Lung (tissue), 12 donors: ENCODE measurements around the gene TMEM131L. TPM values are rescaled to one million over a fixed set of nuclear protein-coding genes. Genes with fewer than 3 reads are reported as not detected.

Experiments used
- ATAC-seq: fragments of 200-7000 bp; cut with Tn5 transposase; one replicate; pipeline ENCODE4 v1.9.1; 2020; ENCODE audit warnings: moderate number of reproducible peaks; ENCODE audit not compliant: insufficient read depth, low FRiP score
- DNase-seq, 3 donors: peaks; one replicate each; pipeline ENCODE4 v3.0.0-alpha.2; 2013 to 2017
- H3K27ac ChIP-seq, 2 donors: one replicate each; pipeline ENCODE4 v1.5.1; 2013; ENCODE audit warnings: mild to moderate bottlenecking in 2 of 2, moderate library complexity in 2 of 2, control low read depth in 1 of 2, inconsistent platforms in 1 of 2, low read depth in 1 of 2, low read length in 1 of 2
- H3K27me3 ChIP-seq, 3 donors: one replicate each; pipeline ENCODE4 v1.5.1; 2013; ENCODE audit warnings: low read length in 2 of 3; ENCODE audit not compliant: control insufficient read depth in 3 of 3, insufficient read depth in 3 of 3
- H3K36me3 ChIP-seq, 4 donors: one replicate each; pipeline ENCODE4 v1.5.1; 2013; ENCODE audit warnings: low read length in 4 of 4, mild to moderate bottlenecking in 1 of 4, moderate library complexity in 1 of 4; ENCODE audit not compliant: control insufficient read depth in 4 of 4, insufficient read depth in 4 of 4
- H3K4me1 ChIP-seq, 5 donors: one replicate each; pipeline ENCODE4 v1.5.1; 2013; ENCODE audit warnings: low read length in 5 of 5, mild to moderate bottlenecking in 2 of 5, moderate library complexity in 1 of 5; ENCODE audit not compliant: control insufficient read depth in 5 of 5, insufficient read depth in 5 of 5
- H3K4me3 ChIP-seq: one replicate; pipeline ENCODE4 v1.5.1; 2013; ENCODE audit warnings: mild to moderate bottlenecking, control low read depth, moderate library complexity
- H3K9ac ChIP-seq, 2 donors: one replicate each; pipeline ENCODE4 v1.5.1; 2013; ENCODE audit warnings: low read length in 2 of 2, control low read depth in 1 of 2; ENCODE audit not compliant: insufficient read depth in 1 of 2
- H3K9me3 ChIP-seq, 4 donors: one replicate each; pipeline ENCODE4 v1.5.1; 2013; ENCODE audit warnings: low read length in 3 of 4, mild to moderate bottlenecking in 1 of 4, moderate library complexity in 1 of 4; ENCODE audit not compliant: control insufficient read depth in 4 of 4, insufficient read depth in 3 of 4
- WGBS, 2 donors: extraction: QIAGEN DNeasy Blood & Tissue Kit; methylation state at CpG; one replicate each; pipeline ENCODE4 v1.1.7; 2013; 5-methylcytosine and 5-hydroxymethylcytosine counted together
- polyA plus RNA-seq, 2 donors: library from polyadenylated mRNA; stranded (reverse); fragments of 200-250 nt; gene quantifications; one replicate each; pipeline ENCODE4 v1.2.1, GENCODE V29; 2013
- total RNA-seq, 2 donors: library from RNA; depleted of rRNA in 1 of 2; stranded (reverse); fragments of >200 nt in 1 of 2; gene quantifications; one replicate each; pipeline ENCODE4 v1.2.1, GENCODE V29; 2014 to 2021
- TF ChIP-seq, protein P1 (sequence below): IDR thresholded peaks from 2 replicates; pipeline ENCODE4 v1.5.1; 2012; ENCODE audit warnings: mild to moderate bottlenecking; ENCODE audit errors: control extremely low read depth, extremely low read depth
- donor health status: control.
- donor health status: control.
- donor health status: Bipolar disorder and iron deficiency.
- donor health status: healthy.
- donor health status: DM: yes; HTN: yes; CAD: no.

The TMEM131L gene
- total and polyA plus RNA-seq, 4 donors, result 2.9 to 40.6 (median 11.8) TPM

DNA sequence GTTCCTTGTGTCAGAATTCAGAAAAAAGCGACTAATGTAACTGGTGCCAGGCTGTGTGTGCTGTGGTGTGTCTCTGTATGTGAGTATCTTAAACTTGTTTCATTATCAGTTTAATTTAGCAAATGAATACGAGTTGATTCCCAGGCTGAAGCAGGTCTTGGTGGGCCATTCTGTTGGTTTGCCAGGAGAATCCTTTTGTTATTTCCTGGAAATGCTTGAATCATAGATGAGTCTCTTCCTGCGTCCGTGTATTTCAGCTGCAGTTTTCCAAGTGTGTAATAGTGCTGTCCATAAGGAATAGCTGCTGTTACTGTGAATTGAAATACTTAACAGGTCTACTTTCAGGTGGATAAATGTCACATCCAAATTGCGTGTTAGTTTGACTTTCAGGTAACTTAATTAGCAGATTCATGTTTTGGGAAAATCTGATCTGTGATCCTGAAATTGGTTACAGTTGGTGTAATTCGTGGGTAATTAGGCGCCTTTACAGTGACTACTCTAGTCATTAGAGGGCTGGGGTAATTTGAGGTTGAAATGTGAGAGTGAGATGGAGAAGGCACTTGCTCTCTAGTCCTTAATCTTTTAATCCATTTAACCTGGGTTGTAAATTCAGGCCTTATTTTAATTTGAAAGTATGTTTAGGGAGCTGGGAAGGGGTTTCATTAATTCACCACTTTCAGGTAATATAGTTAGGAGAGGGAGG, 23.8 kb downstream of the TMEM131L start:
- H3K9me3 ChIP-seq, result no peaks in the 10 kb centered on the region
- H3K4me3 ChIP-seq, result no peak overlapping the region
- no peaks in the 10 kb centered on the region for H3K27me3 ChIP-seq
- ATAC-seq, result no peak
- no peak for DNase-seq
- peak overlapping the region in 1 of 2 donors; percentile 21 for H3K27ac ChIP-seq
- H3K36me3 ChIP-seq, result no peaks in the 10 kb centered on the region
- H3K4me1 ChIP-seq, result peaks cover 11 to 26% (median 20%) of the 10 kb centered on the region in 5 donors
- TF ChIP-seq, protein P1, sequence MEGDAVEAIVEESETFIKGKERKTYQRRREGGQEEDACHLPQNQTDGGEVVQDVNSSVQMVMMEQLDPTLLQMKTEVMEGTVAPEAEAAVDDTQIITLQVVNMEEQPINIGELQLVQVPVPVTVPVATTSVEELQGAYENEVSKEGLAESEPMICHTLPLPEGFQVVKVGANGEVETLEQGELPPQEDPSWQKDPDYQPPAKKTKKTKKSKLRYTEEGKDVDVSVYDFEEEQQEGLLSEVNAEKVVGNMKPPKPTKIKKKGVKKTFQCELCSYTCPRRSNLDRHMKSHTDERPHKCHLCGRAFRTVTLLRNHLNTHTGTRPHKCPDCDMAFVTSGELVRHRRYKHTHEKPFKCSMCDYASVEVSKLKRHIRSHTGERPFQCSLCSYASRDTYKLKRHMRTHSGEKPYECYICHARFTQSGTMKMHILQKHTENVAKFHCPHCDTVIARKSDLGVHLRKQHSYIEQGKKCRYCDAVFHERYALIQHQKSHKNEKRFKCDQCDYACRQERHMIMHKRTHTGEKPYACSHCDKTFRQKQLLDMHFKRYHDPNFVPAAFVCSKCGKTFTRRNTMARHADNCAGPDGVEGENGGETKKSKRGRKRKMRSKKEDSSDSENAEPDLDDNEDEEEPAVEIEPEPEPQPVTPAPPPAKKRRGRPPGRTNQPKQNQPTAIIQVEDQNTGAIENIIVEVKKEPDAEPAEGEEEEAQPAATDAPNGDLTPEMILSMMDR, result no peak
- WGBS, 2 donors, result 77 to 86% methylated on average over 7 of the region's 7 CpGs
- no peak overlapping the region for H3K9ac ChIP-seq

DNA sequence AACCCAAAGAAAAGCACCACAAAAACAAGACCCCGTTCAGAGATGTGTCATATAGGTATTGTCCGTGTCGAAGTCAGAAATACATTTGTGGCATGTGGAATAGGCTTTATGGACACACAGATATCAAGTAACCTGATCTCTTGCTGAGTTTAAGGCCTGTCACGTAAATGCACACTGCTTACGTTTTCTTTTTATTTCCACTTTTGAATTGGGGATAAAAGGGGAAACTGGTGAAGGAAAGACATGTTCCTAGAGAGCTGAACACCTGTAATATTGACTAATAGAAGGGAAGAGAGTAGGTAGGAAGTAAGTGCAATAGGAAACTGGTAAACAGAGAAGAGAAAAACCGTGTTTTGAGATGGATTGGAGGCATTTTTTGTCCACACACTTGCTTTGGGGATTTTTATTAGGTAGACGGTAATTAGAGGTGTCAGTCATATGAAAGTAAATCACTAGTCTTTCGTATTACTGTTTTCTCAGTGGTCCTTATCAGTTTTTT, 24.9 kb downstream of the TMEM131L start:
- 80 to 83% methylated on average over 8 of the region's 8 CpGs for WGBS, 2 donors
- TF ChIP-seq, protein P1, result no peak
- Histone ChIP-seq H3K9me3 (no peaks in the 10 kb centered on the region), H3K4me3 (no peak overlapping the region), H3K4me1 (peaks cover 11 to 26% (median 20%) of the 10 kb centered on the region in 5 donors), H3K36me3 (no peaks in the 10 kb centered on the region), H3K27ac (no peak overlapping the region), H3K27me3 (no peaks in the 10 kb centered on the region), H3K9ac (no peak overlapping the region)
- no peak for ATAC-seq
- no peak for DNase-seq

DNA sequence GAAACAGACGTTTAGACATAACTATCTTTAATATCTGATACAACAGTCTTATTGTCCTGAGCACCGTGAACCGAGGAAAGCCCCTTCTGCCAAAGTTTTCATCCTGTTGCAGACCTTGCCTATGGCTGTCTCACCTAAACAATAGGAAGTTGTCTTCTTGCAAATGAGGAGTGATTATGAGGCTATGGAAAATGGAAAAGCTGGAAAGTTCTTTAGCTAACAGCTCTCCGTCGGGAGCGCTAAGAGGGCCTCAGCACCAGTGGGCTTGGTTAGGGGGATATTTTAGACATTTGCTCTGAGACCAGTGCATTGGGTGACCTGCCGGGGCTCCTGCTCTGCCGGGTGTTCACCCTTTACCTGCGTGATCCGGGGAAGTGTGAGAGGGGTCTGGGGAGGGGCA, 28.4 kb downstream of the TMEM131L start:
- Histone ChIP-seq H3K36me3 (peaks cover 0 to 2% (median 0%) of the 10 kb centered on the region in 4 donors), H3K9ac (no peak overlapping the region), H3K27me3 (no peaks in the 10 kb centered on the region), H3K4me3 (no peak overlapping the region), H3K27ac (no peak overlapping the region), H3K9me3 (no peaks in the 10 kb centered on the region), H3K4me1 (peaks cover 1 to 31% (median 18%) of the 10 kb centered on the region in 5 donors)
- 85 to 90% methylated on average over 10 of the region's 10 CpGs for WGBS, 2 donors
- ATAC-seq (no peak), DNase-seq (no peak)
- TF ChIP-seq, protein P1, result no peak
